H1 (cell line): Measurements from ENCODE around the gene HPN. TPM values are rescaled to one million over a fixed set of nuclear protein-coding genes. Genes with fewer than 3 reads are reported as not detected.

ENCODE experiments used
- CTCF ChIA-PET: fragments of 300-600 bp; sonication (Branson Sonifier 250); formaldehyde crosslinking; loops from one replicate; lab custom pipeline; 2021; ENCODE audit not compliant: partially characterized antibody; lab: Charles Lee
- POLR2A ChIA-PET: fragments of 300-600 bp; sonication (Branson Sonifier 250); formaldehyde crosslinking; loops from one replicate; lab custom pipeline; 2021; ENCODE audit warnings: inconsistent platforms; ENCODE audit not compliant: partially characterized antibody; lab: Charles Lee
- DNase-seq, 2 experiments: peaks; one replicate each; pipeline versions ENCODE4 v3.0.0 to v3.0.0-alpha.2; 2010 to 2022; ENCODE audit warnings: low spot score in 2 of 2, low read depth in 1 of 2, mixed read lengths in 1 of 2
- FAIRE-seq: peaks from 2 replicates; lab custom pipeline; 2011; peaks lifted over from hg19 to GRCh38; lab: Jason Lieb, UNC
- H2AFZ ChIP-seq: 2 replicates; pipeline ENCODE4 v1.8.1; 2012; ENCODE audit warnings: low read length, inconsistent platforms
- H2AK5ac ChIP-seq: 2 replicates; pipeline ENCODE4 v1.6.1; 2013; ENCODE audit warnings: low read depth, low read length
- H2BK120ac ChIP-seq: replicated peaks from 2 replicates; pipeline ENCODE3; 2013; ENCODE audit warnings: low read depth, low read length, inconsistent platforms
- H2BK12ac ChIP-seq: 2 replicates; pipeline ENCODE4 v1.6.1; 2013; ENCODE audit warnings: low read depth, low read length
- H2BK15ac ChIP-seq: 2 replicates; pipeline ENCODE4 v1.6.1; 2013; ENCODE audit warnings: low read length
- H2BK20ac ChIP-seq: 2 replicates; pipeline ENCODE4 v1.6.1; 2013; ENCODE audit warnings: low read length
- H2BK5ac ChIP-seq: 2 replicates; pipeline ENCODE4 v1.6.1; 2013; ENCODE audit warnings: low read depth, low read length
- H3K14ac ChIP-seq: 2 replicates; pipeline ENCODE4 v1.6.1; 2013; ENCODE audit warnings: inconsistent platforms; ENCODE audit not compliant: insufficient read length
- H3K18ac ChIP-seq: 2 replicates; pipeline ENCODE4 v1.6.1; 2013; ENCODE audit warnings: low read length; ENCODE audit errors: extremely low read depth
- H3K23ac ChIP-seq: 2 replicates; pipeline ENCODE4 v1.6.1; 2013; ENCODE audit warnings: inconsistent platforms; ENCODE audit not compliant: insufficient read length
- H3K23me2 ChIP-seq: 2 replicates; pipeline ENCODE4 v1.6.1; 2013; ENCODE audit warnings: low read depth, low read length
- H3K27ac ChIP-seq: 2 replicates; pipeline ENCODE4 v1.6.1; 2011; ENCODE audit warnings: low read depth, low read length, inconsistent platforms
- H3K27me3 ChIP-seq, 4 experiments: replicated peaks in 1 of 4; 1 replicate in 1 of 4; 2 replicates in 3 of 4; pipeline versions ENCODE4 v1.6.1 to v1.8.1; 2011 to 2013; ENCODE audit warnings: low read length in 3 of 4, mild to moderate bottlenecking in 3 of 4, inconsistent platforms in 2 of 4, mixed read lengths in 2 of 4, moderate library complexity in 1 of 4; ENCODE audit not compliant: control insufficient read depth in 3 of 4, insufficient read depth in 3 of 4; ENCODE audit errors: extremely low read depth in 1 of 4
- H3K36me3 ChIP-seq, 4 experiments: 2 replicates each; pipeline versions ENCODE4 v1.6.1 to v1.8.1; 2011 to 2013; ENCODE audit warnings: mild to moderate bottlenecking in 4 of 4, low read length in 3 of 4, moderate library complexity in 2 of 4, control low read depth in 1 of 4, inconsistent platforms in 1 of 4; ENCODE audit not compliant: insufficient read depth in 4 of 4, control insufficient read depth in 2 of 4
- H3K4ac ChIP-seq: replicated peaks from 2 replicates; pipeline ENCODE3; 2013; ENCODE audit warnings: low read length, low read depth, mixed read lengths, inconsistent platforms; ENCODE audit not compliant: insufficient read length
- H3K4me1 ChIP-seq, 4 experiments: replicated peaks in 1 of 4; 1 replicate in 1 of 4; 2 replicates in 3 of 4; pipeline versions ENCODE4 v1.6.1 to v1.8.1; 2011 to 2013; ENCODE audit warnings: low read length in 3 of 4, inconsistent platforms in 2 of 4, mixed read lengths in 1 of 4; ENCODE audit not compliant: insufficient read depth in 4 of 4, control insufficient read depth in 3 of 4
- H3K4me2 ChIP-seq, 2 experiments: 2 replicates each; pipeline versions ENCODE4 v1.6.1 to v1.8.1; 2011 to 2013; ENCODE audit warnings: low read depth in 2 of 2, low read length in 2 of 2, control low read depth in 1 of 2, inconsistent platforms in 1 of 2, mild to moderate bottlenecking in 1 of 2; ENCODE audit not compliant: insufficient read depth in 1 of 2
- H3K4me3 ChIP-seq, 4 experiments: fragments of 200-600, 300-600 bp in 1 of 4; sonication (generic), shearing (Covaris generic), sonication (Bioruptor Twin) in 1 of 4; 2 replicates each; pipeline versions ENCODE4 v1.5.1 to v1.8.1; 2011 to 2016; ENCODE audit warnings: low read length in 4 of 4, low read depth in 3 of 4, control low read depth in 2 of 4, inconsistent platforms in 2 of 4, mild to moderate bottlenecking in 2 of 4, mixed read lengths in 1 of 4, moderate library complexity in 1 of 4; ENCODE audit not compliant: insufficient read depth in 2 of 4; ENCODE audit errors: extremely low read depth in 1 of 4
- H3K56ac ChIP-seq: replicated peaks from 2 replicates; pipeline ENCODE3; 2013; ENCODE audit warnings: low read depth, mild to moderate bottlenecking, mixed read lengths, low read length, inconsistent platforms; ENCODE audit not compliant: insufficient read length
- H3K79me1 ChIP-seq: 2 replicates; pipeline ENCODE4 v1.6.1; 2013; ENCODE audit warnings: low read depth, low read length, control low read depth
- H3K79me2 ChIP-seq, 2 experiments: 2 replicates each; pipeline versions ENCODE4 v1.6.1 to v1.8.1; 2012 to 2013; ENCODE audit warnings: low read length in 2 of 2, mild to moderate bottlenecking in 2 of 2, inconsistent platforms in 1 of 2; ENCODE audit not compliant: insufficient read depth in 2 of 2, control insufficient read depth in 1 of 2
- H3K9ac ChIP-seq, 4 experiments: replicated peaks in 1 of 4; 1 replicate in 1 of 4; 2 replicates in 3 of 4; pipeline versions ENCODE4 v1.6.1 to v1.8.1; 2011 to 2013; ENCODE audit warnings: low read depth in 3 of 4, low read length in 3 of 4, control low read depth in 2 of 4, mild to moderate bottlenecking in 2 of 4, moderate library complexity in 2 of 4, inconsistent platforms in 1 of 4; ENCODE audit errors: extremely low read depth in 1 of 4
- H3K9me3 ChIP-seq, 2 experiments: 2 replicates each; pipeline versions ENCODE4 v1.6.1 to v1.8.1; 2012 to 2013; ENCODE audit warnings: mild to moderate bottlenecking in 2 of 2, moderate library complexity in 2 of 2, control low read depth in 1 of 2, inconsistent platforms in 1 of 2, low read depth in 1 of 2, low read length in 1 of 2, mixed read lengths in 1 of 2; ENCODE audit not compliant: insufficient read depth in 2 of 2
- H4K20me1 ChIP-seq, 2 experiments: replicated peaks in 1 of 2; 2 replicates each; pipeline versions ENCODE3 to v1.8.1; 2011 to 2013; ENCODE audit warnings: inconsistent platforms in 2 of 2, low read length in 2 of 2, mild to moderate bottlenecking in 1 of 2; ENCODE audit not compliant: insufficient read depth in 2 of 2, control insufficient read depth in 1 of 2
- H4K5ac ChIP-seq: 2 replicates; pipeline ENCODE4 v1.6.1; 2013; ENCODE audit warnings: low read length, low read depth, mixed read lengths, inconsistent platforms; ENCODE audit not compliant: insufficient read length
- H4K8ac ChIP-seq: 2 replicates; pipeline ENCODE4 v1.8.0; 2013; ENCODE audit warnings: mild to moderate bottlenecking, moderate library complexity, low read length, inconsistent platforms; ENCODE audit not compliant: insufficient read depth; ENCODE audit errors: extremely low read depth
- H4K91ac ChIP-seq: replicated peaks from 2 replicates; pipeline ENCODE3; 2013; ENCODE audit warnings: low read length, mixed read lengths, inconsistent platforms; ENCODE audit not compliant: insufficient read length
- EZH2 ChIP-seq: fragments of 200-600 bp; sonication (generic); IDR thresholded peaks from 2 replicates; pipeline ENCODE4 v1.7.1; 2012; ENCODE audit warnings: low read depth, mild to moderate bottlenecking, moderate library complexity, low read length, inconsistent platforms; ENCODE audit not compliant: severe bottlenecking
- FOSL1 ChIP-seq: IDR thresholded peaks from 2 replicates; pipeline ENCODE4 v1.6.1; 2011; ENCODE audit warnings: mild to moderate bottlenecking, low read depth, low read length, moderate library complexity; ENCODE audit not compliant: insufficient read depth
- SIRT6 ChIP-seq: IDR thresholded peaks from one replicate; pipeline ENCODE4 v1.7.1; 2012; ENCODE audit warnings: low read length, inconsistent platforms
- SIX5 ChIP-seq: IDR thresholded peaks from 2 replicates; pipeline ENCODE4 v1.6.1; 2011; ENCODE audit warnings: mild to moderate bottlenecking, low read depth, low read length
- WGBS, 2 experiments: shearing (Covaris generic) in 1 of 2; methylation state at CpG; one replicate each; pipeline versions ENCODE4 v1.1.6 to v1.1.7; 2013 to 2015; ENCODE audit warnings: low lambda C conversion rate in 2 of 2, mixed read lengths in 2 of 2, inconsistent platforms in 1 of 2, low coverage in 1 of 2, missing lambda C conversion rate in 1 of 2; ENCODE audit not compliant: insufficient replicate concordance in 2 of 2, insufficient coverage in 1 of 2, insufficient read length in 1 of 2; ENCODE audit errors: extremely low coverage in 1 of 2, missing lambda C conversion rate in 1 of 2; 5-methylcytosine and 5-hydroxymethylcytosine counted together
- polyA plus RNA-seq, 7 experiments: library from polyadenylated mRNA; depleted of rRNA in 3 of 7; stranded (reverse) in 5 of 7; unstranded in 2 of 7; fragments of >200 nt in 5 of 7; fragments of 200-250 nt in 2 of 7; gene quantifications; 1 replicate in 5 of 7; 2 replicates in 1 of 7; 4 replicates in 1 of 7; pipeline versions ENCODE4 v1.2.1 to v1.2.3, GENCODE V29; 2011 to 2013; ENCODE audit warnings: missing spikeins in 2 of 7, mixed read lengths in 2 of 7
- total RNA-seq: library from RNA; stranded (reverse); fragmentation: NEBNext Ultra II Directional; extraction: Animal tissue kit (Norgen Biotek cat#: 25700); gene quantifications from 2 replicates; pipeline ENCODE4 v1.2.1, GENCODE V29; 2021

The HPN gene
- total and polyA plus RNA-seq, 2 of the 8 experiments (the other 6 are each of a cell fraction or from before 2014, with no cell fraction given), result 14.7 to 33.7 TPM

- Histone ChIP-seq H3K4me3 (no peak overlapping the region), H2BK120ac (no peak overlapping the region), H4K8ac (no peak overlapping the region), H3K9ac (no peak overlapping the region), H2AFZ (no peak overlapping the region), H3K36me3 (no peaks in the 10 kb centered on the region), H3K56ac (no peak overlapping the region), H4K91ac (no peak overlapping the region), H2BK12ac (no peak overlapping the region), H3K4me1 (peaks cover 0 to 11% (median 2%) of the 10 kb centered on the region in 4 experiments; a peak in 5 of 7 replicates), H3K9me3 (no peaks in the 10 kb centered on the region), H3K27ac (no peak overlapping the region), H3K4me2 (no peak overlapping the region), H3K23ac (no peak overlapping the region), H3K23me2 (no peaks in the 10 kb centered on the region), H3K4ac (no peak overlapping the region), H2AK5ac (no peak overlapping the region), H2BK20ac (no peak overlapping the region), H2BK15ac (no peak overlapping the region), H3K79me2 (no peaks in the 10 kb centered on the region), H2BK5ac (no peak overlapping the region), H4K5ac (no peak overlapping the region), H3K27me3 (peaks cover 0 to 2% (median 0%) of the 10 kb centered on the region in 4 experiments; a peak in 1 of 7 replicates), H3K14ac (no peak overlapping the region), H4K20me1 (peaks cover 0 to 1% of the 10 kb centered on the region in 2 experiments), H3K79me1 (no peaks in the 10 kb centered on the region), H3K18ac (peak overlapping the region; percentile 60; the same call in 1 of the 2 replicates)
- no peak for TF ChIP-seq EZH2
- TF ChIP-seq SIRT6, result no peak
- TF ChIP-seq FOSL1, result no peak
- no peak for TF ChIP-seq SIX5
- ChIA-PET POLR2A (interaction anchor here (0.7 to 2.3 kb wide), 10 partner anchors 8 to 82 kb away, joined by 3 to 11 read pairs (median 3); partner anchors contain the start of gene LGI4), CTCF (interaction anchor here (1.2 to 13.0 kb wide), 8 partner anchors 8 to 93 kb away, joined by 4 to 105 read pairs (median 9); partner anchors contain the start of gene LGI4)
- WGBS, 2 experiments, result 91% methylated on average over 21 of the region's 26 CpGs; no CpG with 5 or more reads in 1 of the 2 experiments
- DNase-seq (no peak), FAIRE-seq (no peak)
Observed at GRCh38 chr19:35059006-35059798, 17.7 kb downstream of the HPN start.
